NAMALWA (cell line): ENCODE measurements around the gene CEP57L1.
"Not testable (repeated sequence)": the region's sequence is repeated elsewhere in the genome, so short reads cannot be mapped to it uniquely, and the experiment has no call there.

ENCODE experiments used
- DNase-seq: peaks from one replicate; pipeline ENCODE4 v3.0.0-alpha.2; 2015; ENCODE audit warnings: low spot score

Gene CEP57L1

GRCh38 chr6:109178921-109179320 lies 83.6 kb downstream of the CEP57L1 start:
- DNase-seq = no peak

- DNase-seq = no peak
Observed at GRCh38 chr6:109179507-109179906, 84.2 kb downstream of the CEP57L1 start.

GRCh38 chr6:109182578-109182977 lies 87.3 kb downstream of the CEP57L1 start:
- DNase-seq = no peak

GRCh38 chr6:109183109-109183650 lies 87.9 kb downstream of the CEP57L1 start:
- peak; percentile 27 for DNase-seq

- DNase-seq = no peak
Observed at GRCh38 chr6:109184638-109185037, 89.3 kb downstream of the CEP57L1 start.

- no peak for DNase-seq
Observed at GRCh38 chr6:109186012-109186411, 90.7 kb downstream of the CEP57L1 start.

- peak; percentile 71 for DNase-seq
Observed at GRCh38 chr6:109187399-109188114, 92.2 kb downstream of the CEP57L1 start.

- DNase-seq = no peak
Observed at GRCh38 chr6:109188115-109188411, 92.8 kb downstream of the CEP57L1 start.

- not testable (repeated sequence) for DNase-seq
Observed at GRCh38 chr6:109191368-109191767, 96.1 kb downstream of the CEP57L1 start.

GRCh38 chr6:109192865-109193264 lies 97.6 kb downstream of the CEP57L1 start:
- no peak for DNase-seq

- no peak for DNase-seq
Observed at GRCh38 chr6:109194880-109195279, 99.6 kb downstream of the CEP57L1 start.

- no peak for DNase-seq
Observed at GRCh38 chr6:109197061-109197460, 101.8 kb downstream of the CEP57L1 start.

- no peak for DNase-seq
Observed at GRCh38 chr6:109202409-109203264, 107.3 kb downstream of the CEP57L1 start.

GRCh38 chr6:109204511-109204910 lies 109.2 kb downstream of the CEP57L1 start:
- DNase-seq = no peak

- DNase-seq = no peak
Observed at GRCh38 chr6:109212683-109213082, 117.4 kb downstream of the CEP57L1 start.
